Endothelial cell of umbilical vein (primary cell): Measurements from ENCODE around the gene SURF6. TPM values are rescaled to one million over a fixed set of nuclear protein-coding genes. Genes with fewer than 3 reads are reported as not detected.

Source experiments
- BruUV-seq: library from RNA; stranded (reverse); fragments of 400-500 nt; replicated peaks from 2 replicates; lab custom pipeline; 2021; lab: Mats Ljungman, UMichigan
- CTCF ChIA-PET: fragments of 300-600, 350-600 bp; sonication (Branson Sonifier 250); formaldehyde crosslinking; loops from one replicate; lab custom pipeline; 2021; ENCODE audit warnings: antibody characterized with exemption, inconsistent platforms; lab: Charles Lee
- POLR2A ChIA-PET: fragments of 300-600, 350-600 bp; sonication (Branson Sonifier 250); formaldehyde crosslinking; loops from one replicate; lab custom pipeline; 2021; ENCODE audit warnings: antibody characterized with exemption, inconsistent platforms; lab: Charles Lee
- DNase-seq: peaks from one replicate; pipeline ENCODE4 v3.0.0-alpha.2; 2011; ENCODE audit warnings: low read depth, low spot score
- FAIRE-seq: peaks from 2 replicates; lab custom pipeline; 2011; peaks lifted over from hg19 to GRCh38; lab: Jason Lieb, UNC
- H2AFZ ChIP-seq: 2 replicates; pipeline ENCODE4 v1.6.0; 2012; ENCODE audit warnings: low read depth, low read length, control low read depth, inconsistent platforms
- H3K27ac ChIP-seq: 2 replicates; pipeline ENCODE4 v1.5.1; 2011; ENCODE audit warnings: low read depth, mild to moderate bottlenecking, control low read depth, low read length, moderate library complexity; ENCODE audit not compliant: insufficient read depth
- H3K27me3 ChIP-seq, 2 experiments: 2 replicates each; pipeline versions ENCODE4 v1.6.0 to v1.6.1; 2011; ENCODE audit warnings: low read length in 2 of 2, mixed read lengths in 1 of 2; ENCODE audit not compliant: control insufficient read depth in 2 of 2, insufficient read depth in 2 of 2
- H3K36me3 ChIP-seq, 2 experiments: 2 replicates in 1 of 2; 3 replicates in 1 of 2; pipeline ENCODE4 v1.5.1; 2011; ENCODE audit warnings: low read length in 2 of 2, mild to moderate bottlenecking in 1 of 2, moderate library complexity in 1 of 2; ENCODE audit not compliant: control insufficient read depth in 2 of 2, insufficient read depth in 2 of 2; ENCODE audit errors: extremely low read depth in 1 of 2
- H3K4me1 ChIP-seq: 3 replicates; pipeline ENCODE4 v1.5.1; 2011; ENCODE audit warnings: mild to moderate bottlenecking, low read length; ENCODE audit not compliant: control insufficient read depth, insufficient read depth; ENCODE audit errors: extremely low read depth
- H3K4me2 ChIP-seq: 2 replicates; pipeline ENCODE4 v1.6.1; 2011; ENCODE audit warnings: low read length, control low read depth, mixed read lengths; ENCODE audit not compliant: insufficient read depth
- H3K4me3 ChIP-seq, 3 experiments: fragments of 200-600 bp in 1 of 3; sonication (generic), shearing (Covaris generic) in 1 of 3; replicated peaks in 1 of 3; 2 replicates each; pipeline ENCODE4 v1.5.1; 2011 to 2016; ENCODE audit warnings: control low read depth in 3 of 3, low read length in 3 of 3, mild to moderate bottlenecking in 2 of 3, inconsistent platforms in 1 of 3, low read depth in 1 of 3, moderate library complexity in 1 of 3; ENCODE audit not compliant: insufficient read depth in 1 of 3
- H3K79me2 ChIP-seq: 2 replicates; pipeline ENCODE4 v1.6.0; 2012; ENCODE audit warnings: low read length, inconsistent platforms; ENCODE audit not compliant: control insufficient read depth, insufficient read depth
- H3K9ac ChIP-seq: replicated peaks from 2 replicates; pipeline ENCODE3; 2011; ENCODE audit warnings: low read length, control low read depth; ENCODE audit not compliant: insufficient read depth; ENCODE audit errors: extremely low read depth
- H3K9me1 ChIP-seq: replicated peaks from 3 replicates; pipeline ENCODE4 v1.6.0; 2011; ENCODE audit warnings: mild to moderate bottlenecking, low read length; ENCODE audit not compliant: control insufficient read depth, insufficient read depth; ENCODE audit errors: extremely low read depth
- H3K9me3 ChIP-seq: replicated peaks from 2 replicates; pipeline ENCODE4 v1.5.1; 2012; ENCODE audit warnings: low read length, inconsistent platforms; ENCODE audit not compliant: control insufficient read depth, insufficient read depth
- H4K20me1 ChIP-seq: replicated peaks from 2 replicates; pipeline ENCODE3; 2011; ENCODE audit warnings: mild to moderate bottlenecking, low read length; ENCODE audit not compliant: control insufficient read depth, insufficient read depth; ENCODE audit errors: extremely low read depth
- EZH2 ChIP-seq: IDR thresholded peaks from 2 replicates; pipeline ENCODE4 v1.6.1; 2012; ENCODE audit warnings: borderline replicate concordance, low read depth, mild to moderate bottlenecking, moderate library complexity, low read length, inconsistent platforms; ENCODE audit not compliant: severe bottlenecking
- FOS ChIP-seq: IDR thresholded peaks from 2 replicates; pipeline ENCODE4 v1.6.1; 2011; ENCODE audit warnings: mild to moderate bottlenecking, low read length, moderate library complexity, borderline replicate concordance; ENCODE audit not compliant: insufficient read depth
- GATA2 ChIP-seq: IDR thresholded peaks from 2 replicates; pipeline ENCODE4 v1.7.0; 2011; ENCODE audit warnings: low read depth, mild to moderate bottlenecking, moderate library complexity, mixed read lengths, low read length; ENCODE audit not compliant: insufficient read length, insufficient read depth
- JUN ChIP-seq: IDR thresholded peaks from 2 replicates; pipeline ENCODE4 v1.6.1; 2011; ENCODE audit warnings: borderline replicate concordance, low read depth; ENCODE audit not compliant: insufficient read length, insufficient read depth
- MAX ChIP-seq: IDR thresholded peaks from 2 replicates; pipeline ENCODE4 v1.6.1; 2011; ENCODE audit not compliant: insufficient read depth, insufficient read length
- MYC ChIP-seq: IDR thresholded peaks from one replicate; pipeline ENCODE4 v1.6.1; 2011; ENCODE audit warnings: mild to moderate bottlenecking, low read depth, low read length
- POLR2A ChIP-seq: IDR thresholded peaks from 2 replicates; pipeline ENCODE4 v1.6.1; 2012; ENCODE audit warnings: low read depth, mild to moderate bottlenecking, control low read depth, low read length
- POLR2AphosphoS5 ChIP-seq: IDR thresholded peaks from 2 replicates; pipeline ENCODE4 v1.6.1; 2012; ENCODE audit warnings: low read depth, mild to moderate bottlenecking, control low read depth, low read length, moderate library complexity; ENCODE audit not compliant: insufficient read depth
- dilution Hi-C: fragments of 300-500 bp; cut with MboI; formaldehyde crosslinking; loops from one replicate; pipeline ENCODE4 v1.15.0; 2019; ENCODE audit warnings: low sequenced_read_pairs; ENCODE audit not compliant: extremely low pct_ligation_motif_present
- intact Hi-C: fragments of 100-400 bp; cut with micrococcal nuclease; formaldehyde crosslinking; loops from one replicate; pipeline ENCODE4 v1.10.0; 2022
- polyA plus RNA-seq, 4 experiments: library from polyadenylated mRNA; depleted of rRNA in 3 of 4; stranded (reverse) in 3 of 4; unstranded in 1 of 4; fragments of >200 nt; gene quantifications; 2 replicates each; pipeline versions ENCODE4 v1.2.1 to v1.2.3, GENCODE V29; 2011 to 2012; ENCODE audit warnings: missing spikeins in 1 of 4
- total RNA-seq: library from RNA; stranded (reverse); gene quantifications from 2 replicates; pipeline ENCODE4 v1.2.3, GENCODE V29; 2021
- TF ChIP-seq, protein P1 (sequence below), 2 donors: IDR thresholded peaks; 1 replicate in 1 of 2; 2 replicates in 1 of 2; pipeline ENCODE4 v1.5.1; 2011; ENCODE audit warnings: low read length in 2 of 2, mild to moderate bottlenecking in 2 of 2, moderate library complexity in 2 of 2, control low read depth in 1 of 2, inconsistent platforms in 1 of 2, low read depth in 1 of 2; ENCODE audit not compliant: insufficient read depth in 1 of 2; ENCODE audit errors: extremely low read depth in 1 of 2

The SURF6 gene
- total and polyA plus RNA-seq, 2 donors (not counting 3 experiments of a cell fraction or from before 2014, with no cell fraction given) = 4.9 to 16.0 TPM

- Histone ChIP-seq H3K9me1 (no peaks in the 10 kb centered on the region), H3K27me3 (no peaks in the 10 kb centered on the region), H3K9me3 (no peaks in the 10 kb centered on the region), H3K4me3 (peak overlapping the region in 1 of 3 experiments; percentile 59), H3K27ac (no peak overlapping the region), H4K20me1 (no peaks in the 10 kb centered on the region), H3K36me3 (peaks cover 15 to 45% of the 10 kb centered on the region in 2 experiments), H3K4me2 (peak overlapping the region; percentile 41), H2AFZ (no peak overlapping the region), H3K4me1 (peaks cover 14% of the 10 kb centered on the region), H3K79me2 (peaks cover 40% of the 10 kb centered on the region), H3K9ac (peak overlapping the region; percentile 41)
- ChIA-PET POLR2A (interaction anchor here (1.1 kb wide), 1 partner anchor 9 kb away, joined by 3 read pairs; no protein-coding TSS in a partner anchor), CTCF (interaction anchor here (0.7 to 1.0 kb wide), 3 partner anchors 14 to 160 kb away, joined by 3 read pairs; no protein-coding TSS in a partner anchor)
- intact Hi-C loops = loop anchor here (5.0 kb wide), 1 partner anchor 159 kb away; no protein-coding TSS in a partner anchor
- DNase-seq (no peak), FAIRE-seq (no peak)
- dilution Hi-C loops = no loop called here
- BruUV-seq = no TSS peak
- TF ChIP-seq POLR2A (no peak), EZH2 (no peak), POLR2AphosphoS5 (no peak), JUN (no peak), MYC (no peak), MAX (no peak), FOS (no peak), GATA2 (no peak)
- TF ChIP-seq, protein P1, sequence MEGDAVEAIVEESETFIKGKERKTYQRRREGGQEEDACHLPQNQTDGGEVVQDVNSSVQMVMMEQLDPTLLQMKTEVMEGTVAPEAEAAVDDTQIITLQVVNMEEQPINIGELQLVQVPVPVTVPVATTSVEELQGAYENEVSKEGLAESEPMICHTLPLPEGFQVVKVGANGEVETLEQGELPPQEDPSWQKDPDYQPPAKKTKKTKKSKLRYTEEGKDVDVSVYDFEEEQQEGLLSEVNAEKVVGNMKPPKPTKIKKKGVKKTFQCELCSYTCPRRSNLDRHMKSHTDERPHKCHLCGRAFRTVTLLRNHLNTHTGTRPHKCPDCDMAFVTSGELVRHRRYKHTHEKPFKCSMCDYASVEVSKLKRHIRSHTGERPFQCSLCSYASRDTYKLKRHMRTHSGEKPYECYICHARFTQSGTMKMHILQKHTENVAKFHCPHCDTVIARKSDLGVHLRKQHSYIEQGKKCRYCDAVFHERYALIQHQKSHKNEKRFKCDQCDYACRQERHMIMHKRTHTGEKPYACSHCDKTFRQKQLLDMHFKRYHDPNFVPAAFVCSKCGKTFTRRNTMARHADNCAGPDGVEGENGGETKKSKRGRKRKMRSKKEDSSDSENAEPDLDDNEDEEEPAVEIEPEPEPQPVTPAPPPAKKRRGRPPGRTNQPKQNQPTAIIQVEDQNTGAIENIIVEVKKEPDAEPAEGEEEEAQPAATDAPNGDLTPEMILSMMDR (IDR thresholded peaks at IDR 0.05; ENCODE audit: extremely low read depth in 1 of 2, insufficient read depth in 1 of 2, low read depth in 1 of 2, low read length in 2 of 2) = no peak
Observed at GRCh38 chr9:133346021-133346785, 10.2 kb upstream of the SURF6 start.
